Sigmoid colon (tissue), 7 donors: ENCODE data around the gene ROR1. TPM values are rescaled to one million over a fixed set of nuclear protein-coding genes. Genes with fewer than 3 reads are reported as not detected.

ENCODE experiments used
- DNase-seq: peaks from one replicate; pipeline ENCODE4 v3.0.0-alpha.2; 2019
- H3K27ac ChIP-seq, 4 donors: fragments of 200-600 bp; sonication (generic); one replicate each; pipeline ENCODE4 v1.5.1; 2016 to 2019; ENCODE audit warnings: mild to moderate bottlenecking in 1 of 4
- H3K27me3 ChIP-seq, 3 donors: fragments of 200-600 bp; sonication (generic); one replicate each; pipeline ENCODE4 v1.5.1; 2019; ENCODE audit warnings: mild to moderate bottlenecking in 1 of 3
- H3K36me3 ChIP-seq, 4 donors: fragments of 200-600 bp; sonication (generic); one replicate each; pipeline ENCODE4 v1.5.1; 2016 to 2019
- H3K4me1 ChIP-seq, 4 donors: fragments of 200-600 bp; sonication (generic); one replicate each; pipeline ENCODE4 v1.5.1; 2017 to 2019
- H3K4me3 ChIP-seq, 4 donors: fragments of 200-600 bp; sonication (generic); one replicate each; pipeline ENCODE4 v1.5.1; 2017 to 2019; ENCODE audit warnings: mild to moderate bottlenecking in 2 of 4, moderate library complexity in 1 of 4
- H3K9me3 ChIP-seq, 4 donors: fragments of 200-600 bp in 3 of 4; sonication (generic) in 3 of 4; one replicate each; pipeline versions ENCODE4 v1.5.1 to v1.6.1; 2013 to 2019
- EP300 ChIP-seq, 4 donors: sonication (generic); formaldehyde crosslinking; IDR thresholded peaks; one replicate each; pipeline ENCODE4 v1.6.1; 2017; ENCODE audit warnings: antibody characterized with exemption in 4 of 4
- POLR2A ChIP-seq, 2 donors: fragments of 450-650 bp; IDR thresholded peaks; one replicate each; pipeline ENCODE4 v1.6.1; 2016; ENCODE audit warnings: antibody characterized with exemption in 2 of 2, mild to moderate bottlenecking in 2 of 2, moderate library complexity in 2 of 2
- POLR2AphosphoS5 ChIP-seq, 4 donors: sonication (generic); formaldehyde crosslinking; IDR thresholded peaks; one replicate each; pipeline ENCODE4 v1.6.1; 2017; ENCODE audit warnings: antibody characterized with exemption in 4 of 4
- WGBS, 2 donors: extraction: QIAGEN DNeasy Blood & Tissue Kit; methylation state at CpG; one replicate each; pipeline ENCODE4 v1.1.7; 2013; 5-methylcytosine and 5-hydroxymethylcytosine counted together
- intact Hi-C: fragments of 100-400 bp; cut with DNase I; formaldehyde crosslinking; loops from one replicate; pipeline ENCODE4 v1.15.1; 2023
- polyA plus RNA-seq, 3 donors: library from polyadenylated mRNA; stranded (reverse); fragments of 200-250 nt; gene quantifications; one replicate each; pipeline ENCODE4 v1.2.3, GENCODE V29; 2013
- total RNA-seq, 4 donors: library from RNA; depleted of rRNA; stranded (reverse); fragments of >200 nt; gene quantifications; one replicate each; pipeline ENCODE4 v1.1.0, GENCODE V29; 2016
- TF ChIP-seq, protein P1 (sequence below), 4 experiments: fragments of 450-650 bp in 3 of 4; fragments of 200-600 bp in 1 of 4; IDR thresholded peaks; one replicate each; pipeline ENCODE4 v1.5.1; 2016 to 2019; ENCODE audit warnings: antibody characterized with exemption in 4 of 4, mild to moderate bottlenecking in 3 of 4, moderate library complexity in 2 of 4
- donor health status: healthy with polysubstance abuse.
- donor health status: Bipolar disorder and iron deficiency.
- donor health status: healthy.

Gene ROR1
- total and polyA plus RNA-seq, 7 donors, result under 0.01 to 37.1 (median 27.3) TPM

DNA sequence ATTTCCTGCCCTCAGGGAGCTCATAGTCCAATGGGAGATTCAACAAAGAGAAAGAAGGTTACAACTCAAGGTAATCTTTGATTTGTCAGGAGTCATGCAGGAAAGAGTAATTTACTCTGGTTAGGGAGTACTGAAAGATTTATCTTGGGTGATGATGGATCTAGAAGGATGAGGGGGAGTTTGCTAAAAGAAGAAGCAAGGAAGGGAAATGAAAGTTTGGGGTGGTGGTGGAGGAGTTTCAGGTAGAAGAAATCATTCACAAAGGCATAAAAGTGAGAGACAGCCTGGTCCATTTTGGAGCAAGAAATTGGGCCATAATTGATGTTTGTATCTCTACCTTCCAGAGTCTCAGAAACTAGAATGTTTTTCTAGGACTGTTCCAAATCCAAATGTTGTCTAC is 116.7 kb downstream of the ROR1 start:
- Histone ChIP-seq H3K4me1 (peaks cover 0 to 31% (median 28%) of the 10 kb centered on the region in 4 donors), H3K36me3 (no peaks in the 10 kb centered on the region), H3K27ac (no peak overlapping the region), H3K27me3 (no peaks in the 10 kb centered on the region), H3K4me3 (no peak overlapping the region), H3K9me3 (no peaks in the 10 kb centered on the region)
- intact Hi-C loops, result no loop called here
- TF ChIP-seq POLR2A (IDR thresholded peaks at IDR 0.05) (no peak), POLR2AphosphoS5 (IDR thresholded peaks at IDR 0.05) (no peak), EP300 (IDR thresholded peaks at IDR 0.05) (no peak)
- TF ChIP-seq, protein P1, sequence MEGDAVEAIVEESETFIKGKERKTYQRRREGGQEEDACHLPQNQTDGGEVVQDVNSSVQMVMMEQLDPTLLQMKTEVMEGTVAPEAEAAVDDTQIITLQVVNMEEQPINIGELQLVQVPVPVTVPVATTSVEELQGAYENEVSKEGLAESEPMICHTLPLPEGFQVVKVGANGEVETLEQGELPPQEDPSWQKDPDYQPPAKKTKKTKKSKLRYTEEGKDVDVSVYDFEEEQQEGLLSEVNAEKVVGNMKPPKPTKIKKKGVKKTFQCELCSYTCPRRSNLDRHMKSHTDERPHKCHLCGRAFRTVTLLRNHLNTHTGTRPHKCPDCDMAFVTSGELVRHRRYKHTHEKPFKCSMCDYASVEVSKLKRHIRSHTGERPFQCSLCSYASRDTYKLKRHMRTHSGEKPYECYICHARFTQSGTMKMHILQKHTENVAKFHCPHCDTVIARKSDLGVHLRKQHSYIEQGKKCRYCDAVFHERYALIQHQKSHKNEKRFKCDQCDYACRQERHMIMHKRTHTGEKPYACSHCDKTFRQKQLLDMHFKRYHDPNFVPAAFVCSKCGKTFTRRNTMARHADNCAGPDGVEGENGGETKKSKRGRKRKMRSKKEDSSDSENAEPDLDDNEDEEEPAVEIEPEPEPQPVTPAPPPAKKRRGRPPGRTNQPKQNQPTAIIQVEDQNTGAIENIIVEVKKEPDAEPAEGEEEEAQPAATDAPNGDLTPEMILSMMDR (IDR thresholded peaks at IDR 0.05), result no peak
- no peak for DNase-seq

DNA sequence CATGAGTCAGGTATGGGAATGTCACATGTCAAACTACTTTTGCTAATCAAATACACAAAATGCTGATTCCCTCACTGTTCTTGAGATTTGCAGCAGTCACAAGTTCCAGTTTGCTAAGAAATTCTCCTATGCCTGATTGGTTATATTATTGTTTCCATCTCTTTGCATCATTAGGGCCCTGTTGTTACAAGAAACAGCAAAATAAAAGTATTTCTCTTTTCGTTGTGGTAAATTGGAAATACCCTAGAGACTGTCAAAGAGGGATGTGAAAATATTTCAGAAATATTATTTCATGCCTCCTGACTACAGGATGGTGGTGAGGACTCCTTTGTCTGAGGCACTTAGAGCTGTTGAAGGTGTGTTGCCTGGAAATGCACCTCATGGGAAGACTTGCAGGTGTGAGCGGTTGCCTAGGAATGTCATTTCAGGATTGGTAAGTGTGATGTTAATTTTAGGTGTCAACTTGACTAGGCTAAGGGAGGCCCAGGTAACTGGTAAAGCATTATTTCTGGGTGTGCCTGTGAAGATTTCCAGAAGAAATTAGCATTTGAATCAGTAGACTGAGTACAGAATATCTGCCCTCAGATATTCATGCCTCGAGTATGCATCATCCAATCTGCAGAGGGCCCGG is 117.4 kb downstream of the ROR1 start:
- WGBS, 2 donors, result 82 to 95% methylated on average over 4 of the region's 4 CpGs
- Histone ChIP-seq H3K27ac (no peak overlapping the region), H3K4me3 (no peak overlapping the region), H3K36me3 (no peaks in the 10 kb centered on the region), H3K9me3 (no peaks in the 10 kb centered on the region), H3K4me1 (peaks cover 0 to 30% (median 27%) of the 10 kb centered on the region in 4 donors), H3K27me3 (no peaks in the 10 kb centered on the region)
- intact Hi-C loops, result no loop called here
- TF ChIP-seq POLR2AphosphoS5 (IDR thresholded peaks at IDR 0.05) (no peak), EP300 (IDR thresholded peaks at IDR 0.05) (no peak), POLR2A (IDR thresholded peaks at IDR 0.05) (no peak)
- TF ChIP-seq, protein P1 (IDR thresholded peaks at IDR 0.05), result no peak
- no peak for DNase-seq

DNA sequence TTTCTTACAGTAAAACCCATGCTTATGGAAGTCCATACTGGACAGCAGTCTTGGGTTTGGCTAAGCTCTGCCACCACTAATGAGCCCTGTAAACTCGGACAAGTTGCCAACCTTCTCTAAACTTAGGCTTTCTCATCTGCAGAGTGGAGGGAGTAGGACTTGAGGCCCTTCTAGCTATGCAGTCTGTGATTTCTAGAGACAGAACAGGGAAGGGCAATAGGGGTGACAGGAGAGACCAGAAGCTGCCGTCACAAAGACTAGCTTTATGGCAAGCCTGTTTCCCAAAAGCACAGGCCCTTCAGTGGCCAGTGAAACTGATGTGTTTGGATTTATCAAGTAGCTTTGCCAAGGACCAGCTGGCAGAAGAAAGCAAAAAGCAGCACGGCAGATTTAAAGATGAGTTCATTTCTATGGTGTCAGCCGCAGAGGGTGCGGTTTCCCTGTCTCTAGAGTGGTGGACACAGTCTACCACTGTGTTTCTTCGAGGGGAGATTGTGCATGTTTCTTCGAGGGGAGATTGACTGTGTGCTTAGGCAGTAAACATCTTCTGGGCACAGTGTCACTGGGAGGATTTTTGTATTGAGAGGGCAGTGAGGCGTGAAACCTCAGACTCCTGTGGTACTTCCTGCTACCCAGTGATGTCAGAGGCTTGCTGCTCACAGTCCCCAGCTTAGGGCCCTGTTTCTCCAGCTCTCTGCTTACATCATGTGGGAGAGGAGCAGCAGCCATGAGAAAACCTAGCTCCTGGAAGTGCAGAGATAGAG is 119.0 kb downstream of the ROR1 start:
- TF ChIP-seq POLR2A (IDR thresholded peaks at IDR 0.05), result no peak
- TF ChIP-seq, protein P1 (IDR thresholded peaks at IDR 0.05), result no peak
- TF ChIP-seq POLR2AphosphoS5 (IDR thresholded peaks at IDR 0.05), result peak in 2 of 4 donors; percentile 8 to 15
- TF ChIP-seq EP300 (IDR thresholded peaks at IDR 0.05), result peak in 1 of 4 donors; percentile 15
- Histone ChIP-seq H3K4me1 (peaks cover 0 to 30% (median 25%) of the 10 kb centered on the region in 4 donors), H3K9me3 (no peaks in the 10 kb centered on the region), H3K27me3 (no peaks in the 10 kb centered on the region), H3K27ac (peak overlapping the region; percentile 65 to 77 (median 75)), H3K36me3 (no peaks in the 10 kb centered on the region), H3K4me3 (no peak overlapping the region)
- DNase-seq, result peak; percentile 81
- WGBS, 2 donors, result 57 to 71% methylated on average over 8 of the region's 8 CpGs
- intact Hi-C loops, result no loop called here

DNA sequence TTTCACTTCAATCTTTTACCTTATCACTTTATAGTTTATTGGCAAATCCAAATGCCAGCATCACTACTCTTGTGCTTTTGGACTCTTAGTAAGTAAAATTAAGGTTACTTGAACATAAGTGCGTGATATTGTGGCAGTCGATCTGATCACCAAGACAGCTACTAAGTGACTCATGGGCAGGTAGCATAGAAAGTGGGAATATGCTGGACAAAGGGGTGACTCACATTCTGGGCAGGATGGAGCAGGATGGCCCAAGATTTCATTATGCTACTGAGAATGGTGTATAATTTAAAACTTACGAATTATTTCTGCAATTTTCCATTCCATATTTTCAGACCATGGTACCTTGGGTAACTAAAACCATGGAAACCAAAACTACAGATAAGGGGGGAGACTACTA is 120.2 kb downstream of the ROR1 start:
- H3K4me3 ChIP-seq, result no peak overlapping the region
- peak overlapping the region in 3 of 4 donors; percentile 73 to 77 (median 77) for H3K27ac ChIP-seq
- H3K9me3 ChIP-seq, result no peaks in the 10 kb centered on the region
- intact Hi-C loops, result no loop called here
- H3K4me1 ChIP-seq, result peaks cover 0 to 35% (median 33%) of the 10 kb centered on the region in 4 donors
- 95 to 96% methylated on average over 3 of the region's 3 CpGs for WGBS, 2 donors
- no peaks in the 10 kb centered on the region for H3K27me3 ChIP-seq
- TF ChIP-seq POLR2AphosphoS5 (IDR thresholded peaks at IDR 0.05) (no peak), EP300 (IDR thresholded peaks at IDR 0.05) (no peak), POLR2A (IDR thresholded peaks at IDR 0.05) (no peak)
- TF ChIP-seq, protein P1 (IDR thresholded peaks at IDR 0.05), result no peak
- no peaks in the 10 kb centered on the region for H3K36me3 ChIP-seq
- no peak for DNase-seq
